HG02571 (cell line): Measurements from ENCODE around the gene MTMR4.
A peak's percentile ranks its signal among the peaks of the same experiment; 100 is the strongest.
"Not testable (repeated sequence)": the region's sequence is repeated elsewhere in the genome, so short reads cannot be mapped to it uniquely, and the experiment has no call there.

ENCODE experiments used
- ATAC-seq: cut with Tn5 transposase; IDR thresholded peaks from one replicate; pipeline ENCODE4 v1.9.1; 2021; ENCODE audit warnings: mild to moderate bottlenecking, moderate library complexity; ENCODE audit not compliant: unreplicated experiment

Gene MTMR4

DNA sequence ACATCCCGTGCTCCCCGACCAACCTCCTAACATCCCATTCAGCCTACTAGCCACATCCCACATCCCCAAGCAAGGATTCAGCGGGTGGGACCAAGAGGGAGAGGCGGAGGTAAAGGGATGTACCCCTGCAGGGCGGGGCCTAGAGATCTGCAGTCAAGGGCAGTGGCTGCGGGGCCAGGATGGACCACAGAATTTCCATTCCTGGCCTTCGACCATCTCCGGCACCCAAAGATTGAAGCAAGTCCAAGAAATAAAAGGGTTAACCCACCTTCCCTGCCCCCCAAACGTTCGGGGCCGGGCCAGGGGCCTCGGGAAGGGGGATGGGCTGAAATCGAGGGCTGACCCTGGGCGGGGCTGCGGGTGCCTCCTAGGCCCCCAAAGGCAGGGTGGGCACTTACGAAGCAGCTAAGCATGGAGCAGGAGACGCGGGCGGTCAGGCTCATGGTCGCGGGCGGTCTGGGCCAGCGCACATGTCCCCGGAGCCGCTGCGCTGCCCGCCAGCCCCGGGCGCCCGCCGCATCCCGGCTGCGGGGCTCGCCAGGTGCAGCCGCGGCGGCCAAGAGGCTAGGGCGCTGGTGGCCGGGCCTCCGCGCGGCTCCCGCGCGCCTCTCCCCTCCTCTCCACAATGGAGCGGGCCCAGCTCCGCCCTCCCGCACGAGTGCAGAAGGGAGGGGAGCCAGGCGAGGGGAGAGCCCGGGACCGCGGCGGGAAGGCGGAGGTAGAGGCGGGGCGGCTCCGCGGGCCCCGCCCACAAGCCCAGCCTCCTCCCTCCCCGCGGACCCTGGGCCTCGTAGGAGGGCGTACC is at the start of gene MTMR4:
Gene MTMR4 (minus strand): TSS at position 674 of the 805 bp plus-strand sequence. CDS start 231 bp downstream, at position 443.
- ATAC-seq, result no peak

DNA sequence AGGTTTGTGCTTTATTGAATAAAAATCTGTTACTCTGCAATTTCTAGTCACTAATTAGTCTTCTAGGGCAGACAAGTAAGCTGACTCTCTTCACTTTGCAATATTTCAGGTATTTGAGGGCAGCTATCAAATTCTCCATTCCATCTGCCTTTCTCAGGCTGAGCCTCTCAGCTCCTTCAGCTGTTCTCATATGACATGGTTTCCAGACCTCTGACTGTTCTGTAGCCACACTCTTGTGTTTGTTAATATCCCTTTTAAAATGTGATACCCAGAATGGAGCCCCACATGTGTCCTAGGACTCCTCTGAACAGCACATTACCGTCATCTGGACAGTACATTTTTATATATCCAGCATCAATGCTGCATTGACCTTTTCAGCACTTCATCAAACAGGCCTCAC is 46.1 kb upstream of the MTMR4 start:
- ATAC-seq, result no peak

DNA sequence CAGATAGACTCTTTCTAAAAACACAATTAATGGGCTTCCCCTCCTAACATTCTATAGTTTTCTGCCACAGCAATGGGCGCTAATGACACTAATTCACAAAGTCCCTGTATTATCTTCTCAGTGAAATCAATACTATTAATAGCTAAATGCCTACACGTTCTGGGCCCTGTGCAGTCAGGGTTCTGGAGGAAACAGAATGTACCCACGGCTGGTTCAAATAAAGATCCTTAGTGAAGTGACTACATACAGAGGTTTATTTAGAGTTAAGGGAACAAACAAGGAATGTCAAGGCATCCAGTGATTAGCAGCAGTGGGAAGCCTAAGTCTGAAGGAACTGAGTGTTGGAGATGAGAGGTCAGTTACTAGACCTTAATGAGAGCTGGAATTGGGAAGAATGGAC is 43.5 kb upstream of the MTMR4 start:
- ATAC-seq, result no peak

DNA sequence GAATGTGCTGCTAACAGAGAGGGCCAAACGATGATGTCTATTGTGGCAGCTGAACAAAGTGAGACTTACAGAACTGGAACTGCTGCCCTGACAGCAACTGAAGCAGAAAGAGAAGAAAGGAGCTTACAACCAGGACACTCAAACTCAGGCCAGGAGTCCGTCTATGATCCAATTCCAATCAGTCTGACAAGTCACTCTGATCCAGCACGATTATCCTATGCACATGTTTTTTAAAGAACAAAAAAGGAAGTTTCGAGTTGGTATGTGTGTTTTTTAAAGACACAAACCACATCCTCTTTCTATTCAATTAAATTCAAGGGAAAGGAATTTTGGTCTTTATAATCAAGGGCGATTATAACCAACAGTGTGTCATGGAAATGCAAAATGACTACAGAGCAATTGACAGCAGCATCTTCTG is 42.4 kb upstream of the MTMR4 start:
- ATAC-seq, result no peak

DNA sequence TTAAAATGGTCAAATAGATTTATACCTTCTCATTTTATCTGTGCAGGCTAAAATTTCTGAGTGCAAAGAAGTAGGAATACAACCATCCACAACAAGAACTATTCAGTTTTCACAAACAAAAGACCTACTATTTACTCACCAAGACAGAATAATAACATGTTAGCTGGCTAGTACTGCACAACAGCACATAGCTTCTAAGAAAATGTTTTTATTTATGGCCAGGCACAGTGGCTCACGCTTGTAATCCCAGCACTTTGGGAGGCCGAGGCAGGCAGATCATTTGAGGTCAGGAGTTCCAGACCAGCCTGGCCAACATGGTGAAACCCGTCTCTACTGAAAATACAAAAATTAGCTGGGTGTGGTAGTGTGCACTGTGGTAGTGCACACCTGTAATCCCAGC is 40.7 kb upstream of the MTMR4 start:
- not testable (repeated sequence) for ATAC-seq

DNA sequence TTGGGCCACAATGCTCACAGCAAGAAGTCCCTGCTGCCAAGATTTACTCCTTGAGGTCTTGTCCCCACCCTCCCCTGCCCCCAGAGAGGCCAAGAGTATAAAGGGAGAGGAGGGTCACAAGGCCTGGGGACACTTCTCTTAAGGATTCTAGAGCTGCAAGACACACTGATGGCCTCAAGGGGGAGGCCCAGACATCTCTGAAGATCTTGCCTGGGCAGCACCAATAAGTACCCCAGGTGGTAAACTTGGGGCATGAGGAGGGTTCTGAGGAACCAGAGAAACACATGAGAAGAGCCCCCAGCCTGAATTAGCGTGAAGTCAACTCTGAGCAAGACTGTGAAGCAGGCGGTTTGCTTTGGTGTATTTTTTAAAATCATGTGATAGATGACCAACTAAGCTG is 26.8 kb upstream of the MTMR4 start:
- no peak for ATAC-seq

DNA sequence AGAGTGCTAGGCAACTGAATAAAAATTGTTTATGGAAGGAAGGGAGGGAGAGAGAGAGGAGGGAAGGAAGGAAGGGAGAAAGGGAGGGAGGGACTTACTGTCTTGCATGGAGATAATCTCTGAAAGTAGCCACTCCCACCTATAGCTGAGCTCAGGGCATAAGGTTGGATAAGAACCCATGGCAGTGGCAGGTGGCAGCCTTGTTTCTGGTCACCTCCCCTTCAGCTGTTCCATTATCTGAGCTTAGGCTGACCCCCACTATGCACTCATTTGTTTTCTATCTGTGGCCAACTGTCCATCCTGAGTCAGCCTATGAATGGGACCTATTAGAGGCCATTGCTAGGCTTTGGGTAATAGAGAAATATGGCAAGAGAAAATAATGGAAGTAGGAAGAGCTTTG is 25.3 kb upstream of the MTMR4 start:
- no peak for ATAC-seq

DNA sequence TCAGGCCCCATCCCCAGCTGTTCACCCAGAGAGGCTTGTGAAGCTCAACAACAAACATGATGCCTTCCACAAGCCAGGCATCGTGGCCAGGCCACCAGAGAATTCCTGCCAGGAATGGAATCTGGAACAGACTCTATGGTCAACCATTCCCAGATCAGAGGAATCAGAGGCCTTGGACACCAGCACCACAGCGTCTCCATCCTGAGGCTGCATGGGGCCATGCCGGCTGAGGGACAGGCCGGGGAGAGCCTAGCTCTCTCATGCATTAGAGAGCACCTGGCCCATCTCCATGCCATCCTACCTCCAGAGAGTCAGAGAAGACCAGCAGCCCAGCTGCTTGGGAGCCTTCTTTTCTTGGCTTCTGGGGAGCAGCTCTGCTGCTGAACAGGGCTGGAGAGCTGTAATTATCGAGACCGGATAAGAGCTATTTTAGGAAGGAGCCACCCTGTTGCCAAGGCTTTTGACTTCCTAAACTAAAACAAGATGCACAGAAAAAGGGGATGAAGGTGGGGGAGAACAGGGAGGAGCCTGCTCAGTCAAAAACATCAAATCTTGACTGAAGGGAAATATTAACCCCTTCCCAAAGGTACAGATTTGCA is 24.5 kb upstream of the MTMR4 start:
- no peak for ATAC-seq

DNA sequence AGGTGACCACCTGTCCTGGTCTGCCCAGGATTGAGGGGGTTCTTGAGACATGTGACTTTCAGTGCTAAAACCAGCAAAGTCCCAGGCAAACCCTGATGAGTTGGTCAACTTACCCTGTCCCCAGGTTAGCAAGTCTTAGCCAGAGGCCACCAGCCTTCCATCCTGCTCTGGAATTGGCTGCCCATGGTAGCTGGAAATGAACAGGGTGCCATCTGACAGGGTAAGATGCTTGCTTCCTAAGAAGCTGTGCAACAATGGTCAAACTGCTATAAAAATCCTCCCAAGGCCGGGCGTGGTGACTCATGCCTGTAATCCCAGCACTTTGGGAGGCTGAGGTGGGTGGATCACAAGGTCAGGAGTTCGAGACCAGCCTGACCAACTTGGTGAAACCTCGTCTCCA is 22.8 kb upstream of the MTMR4 start:
- no peak for ATAC-seq

DNA sequence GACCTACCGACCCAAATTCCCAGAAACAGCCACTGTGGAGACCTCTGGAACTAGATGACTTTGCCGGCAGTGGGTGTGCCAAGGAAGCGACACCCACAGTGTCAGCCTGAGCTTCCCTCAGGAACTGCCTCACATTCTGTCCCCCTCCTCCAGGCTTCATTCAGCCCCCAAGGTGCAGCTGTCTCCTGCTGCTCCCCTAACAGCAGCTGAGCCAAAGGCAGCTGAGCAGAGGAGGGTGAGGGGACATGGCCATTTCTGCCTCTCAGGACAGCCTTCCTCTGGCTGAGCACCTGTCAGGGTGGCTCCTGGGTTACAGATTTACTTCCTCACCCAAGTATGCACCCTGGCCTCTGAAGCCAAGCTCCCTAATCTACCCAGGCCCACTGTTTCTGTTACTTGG is 22.1 kb upstream of the MTMR4 start:
- no peak for ATAC-seq

DNA sequence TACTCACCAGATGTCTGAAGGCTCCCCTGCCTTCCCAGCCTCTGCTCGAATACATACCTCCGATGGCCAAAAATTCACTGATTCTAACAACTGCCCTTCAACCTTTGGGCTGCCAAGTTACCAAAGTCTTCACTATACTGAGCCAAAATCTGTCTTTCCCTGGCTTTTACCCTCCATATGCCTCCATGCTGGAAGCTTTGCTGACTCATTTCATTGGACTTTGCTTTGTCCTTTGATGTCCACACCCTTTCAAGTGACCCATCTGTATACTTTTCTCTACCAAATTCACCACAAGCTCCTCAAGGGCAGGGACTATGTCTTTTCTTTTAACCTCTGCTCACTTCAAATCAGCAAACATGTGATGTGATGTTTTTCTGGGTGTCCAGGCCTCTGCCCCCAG is 21.0 kb upstream of the MTMR4 start:
- no peak for ATAC-seq

DNA sequence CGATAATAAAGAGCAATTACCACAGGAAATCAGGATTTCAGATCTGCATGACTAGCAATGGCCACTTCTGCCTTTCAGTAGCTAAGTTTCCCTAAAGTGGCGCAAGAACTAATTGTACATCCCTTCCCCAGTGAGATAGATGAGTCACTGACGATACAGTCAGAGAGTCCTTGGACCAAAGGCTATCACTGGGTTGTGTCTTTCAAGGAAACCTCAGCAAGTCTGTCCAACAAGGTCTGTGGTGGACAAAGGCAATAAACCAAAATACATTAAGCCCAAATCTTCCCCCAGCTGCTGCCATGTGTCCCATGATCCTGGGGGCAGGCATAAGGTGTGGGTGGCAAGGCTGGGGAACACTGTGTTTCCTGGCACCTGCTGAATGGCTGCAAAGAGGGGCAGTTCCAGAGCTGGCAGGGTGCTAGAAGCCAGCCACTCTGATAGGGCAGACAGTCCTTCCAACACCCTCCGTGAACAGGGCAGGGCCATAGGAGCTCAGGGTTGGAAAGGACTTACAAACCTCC is 20.5 kb upstream of the MTMR4 start:
- ATAC-seq, result no peak

DNA sequence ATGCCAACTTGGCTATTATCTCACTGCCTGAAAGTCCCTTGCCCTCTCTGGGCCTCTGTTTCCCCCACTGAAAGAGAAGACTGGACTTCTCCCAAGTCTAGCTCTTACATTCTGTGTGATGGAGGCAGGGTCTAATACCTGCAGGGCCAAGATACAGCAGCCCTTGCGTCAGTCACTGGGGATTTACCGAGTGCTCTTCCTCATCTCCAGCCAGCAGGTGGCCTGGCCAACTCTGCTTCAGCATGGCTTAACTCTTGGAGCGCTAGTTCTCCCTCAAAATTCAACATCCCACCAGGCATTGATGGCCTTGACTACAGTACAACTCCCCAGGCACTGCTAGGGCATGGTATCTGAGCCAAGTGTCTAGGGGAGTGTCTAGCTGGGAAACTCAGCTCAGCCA is 19.9 kb upstream of the MTMR4 start:
- no peak for ATAC-seq

DNA sequence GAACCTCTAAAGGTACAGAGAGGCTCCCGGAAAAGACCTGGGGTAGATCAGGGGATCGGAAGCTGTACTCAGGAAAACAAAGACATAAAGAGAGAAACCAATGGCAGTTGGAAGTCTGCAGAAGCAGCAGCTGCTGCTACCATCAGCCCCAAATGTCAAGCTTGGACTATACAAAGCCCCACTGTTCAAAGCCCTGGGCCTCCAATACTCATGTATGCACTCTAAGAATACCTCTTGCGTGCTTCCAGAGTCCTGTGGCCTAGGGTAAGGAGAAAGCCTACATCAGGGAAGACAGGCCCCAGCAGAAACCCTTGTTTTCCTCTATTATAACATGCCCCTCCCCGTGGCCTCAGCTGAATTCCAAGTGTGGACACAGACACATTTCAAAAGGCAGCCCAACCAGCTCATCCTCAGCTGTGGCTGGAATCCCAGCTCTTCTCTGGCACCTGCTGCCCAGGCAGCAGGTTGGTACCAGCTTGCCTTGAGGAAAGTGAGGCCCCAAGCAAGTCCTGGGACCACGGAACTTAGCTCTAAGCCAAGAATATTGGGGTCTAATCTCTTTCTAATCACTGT is 19.3 kb upstream of the MTMR4 start:
- no peak for ATAC-seq

DNA sequence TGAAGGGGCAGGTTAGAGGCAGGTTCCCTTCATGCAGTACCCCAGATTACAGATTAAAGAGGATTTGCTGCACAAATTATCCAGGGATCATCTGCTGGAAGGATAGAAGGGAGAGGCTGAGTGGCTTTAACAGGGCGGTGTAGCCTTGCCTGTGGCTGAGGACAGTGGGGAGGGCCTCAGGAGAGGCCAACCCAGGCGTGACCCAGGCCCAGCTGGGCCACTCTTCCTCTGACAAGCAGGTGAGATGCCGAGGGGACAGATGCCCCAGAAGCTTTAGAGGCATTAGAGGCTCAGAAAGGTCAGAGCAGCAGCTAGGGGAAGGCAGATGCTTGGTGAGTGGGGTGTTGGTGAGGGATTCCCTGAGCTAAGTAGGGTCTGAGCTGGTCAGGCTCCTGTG is 18.1 kb upstream of the MTMR4 start:
- ATAC-seq, result no peak

DNA sequence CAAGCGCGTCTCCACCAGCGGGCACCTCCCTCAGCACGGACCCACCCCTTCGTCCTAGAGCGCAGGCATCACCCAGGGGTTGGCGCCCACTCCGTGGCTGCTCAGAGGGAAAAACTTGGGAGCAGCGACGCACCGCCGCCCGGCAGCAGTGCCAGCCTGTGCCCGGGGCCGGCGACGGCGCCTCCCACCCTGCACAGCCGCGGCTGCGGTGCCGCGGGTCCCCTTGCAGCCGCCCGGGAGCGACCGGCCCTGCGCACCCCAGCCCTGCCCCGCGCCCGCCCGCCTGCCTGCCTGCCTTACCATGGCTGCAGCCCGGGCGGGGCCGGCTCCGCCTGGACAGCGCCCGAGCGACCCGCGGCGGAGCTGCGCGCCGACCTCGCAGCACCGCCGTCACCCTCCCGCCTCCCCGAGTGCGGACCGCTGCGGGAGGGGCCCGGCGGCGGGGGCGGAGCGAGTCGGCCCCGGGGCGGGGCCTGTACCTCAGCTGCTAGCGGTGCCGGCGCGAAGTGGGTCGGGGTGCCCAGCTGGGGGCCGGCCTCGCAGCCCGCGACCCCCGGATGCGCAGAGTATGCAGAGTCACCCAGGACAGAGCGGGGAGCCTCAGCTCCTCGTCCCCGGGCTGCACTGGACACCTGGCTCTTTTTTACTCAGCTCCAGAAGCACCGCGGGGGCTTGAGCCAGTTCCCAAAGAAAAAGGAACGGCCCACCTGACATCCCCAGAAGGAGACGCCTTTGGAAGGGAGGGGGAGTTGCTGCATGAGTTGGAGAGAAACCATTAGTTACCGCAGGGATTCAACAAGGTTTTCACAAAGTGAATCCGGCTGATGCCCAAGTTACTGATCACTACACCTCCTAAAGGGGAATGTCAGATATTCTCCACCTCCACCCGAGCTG is 17.5 kb upstream of the MTMR4 start:
- peak; percentile 45 for ATAC-seq

DNA sequence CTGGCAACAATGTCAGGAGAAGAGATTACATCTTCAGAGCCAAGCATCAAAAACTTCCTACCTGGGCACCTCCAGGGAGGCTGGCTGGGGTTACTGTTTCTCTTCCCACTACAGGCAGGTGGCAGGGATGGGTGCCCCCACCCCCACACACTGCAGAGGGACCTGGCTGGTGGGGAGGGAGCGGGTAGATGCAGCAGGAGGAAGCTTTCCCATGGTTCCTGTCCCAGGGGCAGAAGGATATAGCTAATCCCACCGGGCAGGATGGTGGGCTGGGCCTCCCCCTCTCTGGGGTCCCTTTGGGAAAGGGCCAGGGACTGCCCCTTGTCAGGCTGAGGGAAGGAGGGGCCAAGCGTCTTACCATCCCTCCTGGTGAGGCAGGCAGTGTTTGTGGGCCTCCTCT is 16.7 kb upstream of the MTMR4 start:
- no peak for ATAC-seq

DNA sequence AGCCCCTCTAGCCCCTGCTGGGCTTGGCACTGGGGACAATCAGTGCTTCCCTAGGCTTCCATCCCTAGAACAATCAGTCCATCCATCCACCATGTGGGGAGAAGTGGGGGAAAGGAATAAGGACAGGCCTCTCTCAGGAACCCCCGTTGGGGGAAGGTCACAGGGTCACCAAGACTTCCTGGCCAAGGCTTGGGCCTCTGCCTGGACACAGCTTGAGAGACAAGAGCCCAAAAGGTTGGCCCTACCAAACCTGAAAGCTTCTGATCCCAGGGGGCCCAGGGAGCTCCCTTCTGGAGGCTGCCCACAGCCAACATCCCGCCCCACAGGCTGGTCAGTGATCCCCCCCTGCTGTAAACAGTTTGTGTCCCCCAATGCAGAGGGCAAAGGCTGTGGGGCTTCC is 16.2 kb upstream of the MTMR4 start:
- ATAC-seq, result no peak

DNA sequence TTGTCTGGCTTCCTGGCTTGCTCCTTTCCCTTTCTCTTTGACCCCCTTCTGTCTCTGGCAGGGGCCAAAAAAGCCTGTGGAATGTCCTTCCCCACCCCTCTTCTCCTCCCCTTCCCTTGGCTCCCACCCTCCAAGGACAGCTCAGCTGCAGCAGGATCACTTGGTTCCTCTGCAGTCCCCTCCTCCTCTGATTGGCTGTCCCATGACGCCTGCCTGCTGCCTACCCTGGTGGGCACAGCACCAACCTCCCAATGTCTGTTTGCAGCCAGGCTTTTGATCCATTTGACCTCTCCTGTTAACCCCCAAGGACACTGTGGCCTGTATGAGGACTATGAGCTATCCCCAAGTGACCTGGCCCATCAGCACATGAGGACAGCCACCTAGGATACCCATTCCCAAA is 14.8 kb upstream of the MTMR4 start:
- ATAC-seq, result no peak

DNA sequence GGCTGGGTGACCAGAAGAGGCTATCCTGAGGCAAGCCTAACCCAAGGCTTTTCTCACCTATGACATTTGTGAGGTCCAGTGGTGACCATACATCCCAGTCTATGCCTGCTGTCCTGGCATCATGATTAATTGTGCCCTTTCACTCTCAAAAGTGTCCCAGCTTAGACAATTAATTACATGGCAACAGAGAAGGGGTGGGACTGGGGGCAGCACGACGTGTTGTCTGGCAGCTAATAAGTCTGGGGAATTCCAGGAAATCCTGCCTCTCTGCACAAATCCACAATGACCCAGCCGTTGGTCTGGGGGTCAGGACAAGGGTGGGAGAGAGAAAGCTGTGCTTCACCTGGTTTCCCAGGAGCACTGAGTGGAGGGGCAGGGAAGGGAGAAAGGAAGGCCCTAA is 14.0 kb upstream of the MTMR4 start:
- ATAC-seq, result no peak

DNA sequence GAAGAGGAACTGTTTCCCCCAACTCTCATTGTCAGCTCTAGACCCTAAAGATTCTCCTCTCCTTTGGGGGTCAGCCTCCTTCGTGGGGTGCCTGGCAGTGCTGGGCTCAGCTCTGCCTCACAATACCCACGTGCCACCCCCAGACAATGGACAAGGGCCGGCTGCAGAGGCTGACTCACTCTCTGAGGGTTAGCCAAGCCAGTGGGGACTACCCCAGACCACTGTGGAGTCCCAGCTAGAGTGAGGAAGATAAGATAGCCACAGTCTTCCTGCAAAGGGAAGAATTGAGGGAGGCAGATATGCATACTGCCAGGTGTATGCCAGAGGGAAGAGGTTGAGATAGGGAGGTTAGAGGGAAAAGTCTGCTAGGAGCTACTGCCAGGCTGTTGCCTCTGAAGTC is 13.5 kb upstream of the MTMR4 start:
- ATAC-seq, result no peak
